Measurements from ENCODE around the gene RERE. TPM values are rescaled to one million over a fixed set of nuclear protein-coding genes. Genes with fewer than 3 reads are reported as not detected.

The RERE gene
- total RNA-seq, 4 donors from 2014 or later: 86.4 to 111 (median 103) TPM

- TF ChIP-seq EP300 (IDR thresholded peaks at IDR 0.05) (peak in 1 of 2 donors; percentile 14), CTCF (IDR thresholded peaks at IDR 0.05) (no peak), POLR2A (IDR thresholded peaks at IDR 0.05) (no peak)
- H3K4me3 ChIP-seq: no peak overlapping the region
- H3K4me1 ChIP-seq: peaks cover under 1 to 89% (median 29%) of the 10 kb centered on the region in 4 donors
- peak overlapping the region in 2 of 4 donors; percentile 8 to 45 for H3K27ac ChIP-seq
- H3K36me3 ChIP-seq: peaks cover 0 to 17% (median 0%) of the 10 kb centered on the region in 3 donors
- no peak for DNase-seq (ENCODE audit: low spot score in 2 of 2)
- 70 to 77% methylated on average over 7 of the region's 7 CpGs for WGBS, 2 donors
- no peaks in the 10 kb centered on the region for H3K9me3 ChIP-seq
- H3K27me3 ChIP-seq: no peaks in the 10 kb centered on the region
Measured at GRCh38 chr1:8392522-8392921, 424.9 kb downstream of the RERE start.

- H3K36me3 ChIP-seq: peaks cover 0 to 17% (median 0%) of the 10 kb centered on the region in 3 donors
- peak overlapping the region in 2 of 4 donors; percentile 18 to 54 for H3K27ac ChIP-seq
- no peaks in the 10 kb centered on the region for H3K27me3 ChIP-seq
- WGBS, 2 donors: 81 to 82% methylated on average over 4 of the region's 4 CpGs
- H3K4me3 ChIP-seq: no peak overlapping the region
- DNase-seq (ENCODE audit: low spot score in 2 of 2): no peak
- TF ChIP-seq POLR2A (IDR thresholded peaks at IDR 0.05): no peak
- no peak for TF ChIP-seq CTCF (IDR thresholded peaks at IDR 0.05)
- TF ChIP-seq EP300 (IDR thresholded peaks at IDR 0.05): no peak
- H3K9me3 ChIP-seq: no peaks in the 10 kb centered on the region
- peaks cover 0 to 86% (median 14%) of the 10 kb centered on the region in 4 donors for H3K4me1 ChIP-seq
Measured at GRCh38 chr1:8390707-8391106, 426.7 kb downstream of the RERE start.

- TF ChIP-seq CTCF (IDR thresholded peaks at IDR 0.05): no peak
- TF ChIP-seq EP300 (IDR thresholded peaks at IDR 0.05): no peak
- TF ChIP-seq POLR2A (IDR thresholded peaks at IDR 0.05): no peak
- no peak for DNase-seq (ENCODE audit: low spot score in 2 of 2)
- H3K27ac ChIP-seq: no peak overlapping the region
- peaks cover 0 to 17% (median 0%) of the 10 kb centered on the region in 3 donors for H3K36me3 ChIP-seq
- no peaks in the 10 kb centered on the region for H3K9me3 ChIP-seq
- 86 to 93% methylated on average over 7 of the region's 7 CpGs for WGBS, 2 donors
- H3K4me3 ChIP-seq: no peak overlapping the region
- H3K4me1 ChIP-seq: peaks cover 0 to 86% (median 15%) of the 10 kb centered on the region in 4 donors
- no peaks in the 10 kb centered on the region for H3K27me3 ChIP-seq
Measured at GRCh38 chr1:8389958-8390535, 427.4 kb downstream of the RERE start.

GRCh38 chr1:8388732-8389562, 428.5 kb downstream of the RERE start:
- TF ChIP-seq POLR2A (IDR thresholded peaks at IDR 0.05) (no peak), CTCF (IDR thresholded peaks at IDR 0.05) (no peak), EP300 (IDR thresholded peaks at IDR 0.05) (no peak)
- H3K27me3 ChIP-seq: no peaks in the 10 kb centered on the region
- no peak overlapping the region for H3K27ac ChIP-seq
- peaks cover 0 to 86% (median 18%) of the 10 kb centered on the region in 4 donors for H3K4me1 ChIP-seq
- 91 to 94% methylated on average over 12 of the region's 12 CpGs for WGBS, 2 donors
- H3K4me3 ChIP-seq: no peak overlapping the region
- no peaks in the 10 kb centered on the region for H3K9me3 ChIP-seq
- DNase-seq (ENCODE audit: low spot score in 2 of 2): no peak
- peaks cover 0 to 17% (median 0%) of the 10 kb centered on the region in 3 donors for H3K36me3 ChIP-seq

- no peak for DNase-seq (ENCODE audit: low spot score in 2 of 2)
- TF ChIP-seq CTCF (IDR thresholded peaks at IDR 0.05) (no peak), POLR2A (IDR thresholded peaks at IDR 0.05) (no peak), EP300 (IDR thresholded peaks at IDR 0.05) (no peak)
- Histone ChIP-seq H3K4me1 (peaks cover 0 to 88% (median 34%) of the 10 kb centered on the region in 4 donors), H3K36me3 (peaks cover 0 to 17% (median 0%) of the 10 kb centered on the region in 3 donors), H3K9me3 (no peaks in the 10 kb centered on the region), H3K4me3 (no peak overlapping the region), H3K27me3 (no peaks in the 10 kb centered on the region), H3K27ac (peak overlapping the region in 2 of 4 donors; percentile 39 to 50)
Measured at GRCh38 chr1:8386247-8386646, 431.2 kb downstream of the RERE start.
